ENCODE results near the gene ZNF318.

Gene ZNF318

DNA sequence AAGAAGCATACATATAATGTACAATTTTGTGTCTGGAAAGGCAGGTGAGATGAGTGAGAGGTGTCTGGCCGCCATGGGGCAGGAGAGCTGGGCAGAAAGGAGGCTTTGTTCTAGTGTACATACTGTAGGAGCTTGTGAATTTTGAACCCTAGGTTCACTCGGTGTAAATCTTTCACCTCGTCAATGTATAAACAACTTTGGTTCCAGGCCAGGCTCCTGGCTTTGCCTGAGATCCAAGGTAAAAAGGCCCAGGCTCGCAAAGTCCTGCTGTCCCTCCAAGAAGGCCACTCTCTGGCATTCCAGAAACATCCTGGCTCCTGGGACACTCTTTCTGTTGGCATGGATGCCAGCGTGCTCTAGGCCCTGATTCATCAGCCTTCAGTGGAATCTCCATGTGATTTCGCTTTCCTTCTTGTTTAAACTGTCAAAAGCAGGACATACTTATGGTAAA is 78.5 kb downstream of the ZNF318 start:
- Histone ChIP-seq H3K4me3 (ENCODE audit: insufficient read depth, low read length, poor library complexity, severe bottlenecking) (no peak overlapping the region), H3K9me3 (ENCODE audit: insufficient read depth, low read length) (no peaks in the 10 kb centered on the region), H3K79me2 (ENCODE audit: insufficient read depth, low read length) (no peaks in the 10 kb centered on the region), H3K4me2 (ENCODE audit: low read depth, low read length, poor library complexity, severe bottlenecking) (no peak overlapping the region), H3K27me3 (ENCODE audit: low read length) (no peaks in the 10 kb centered on the region), H3F3A (ENCODE audit: insufficient read depth) (no peaks in the 10 kb centered on the region), H3K27ac (ENCODE audit: low read depth, low read length) (no peak overlapping the region), H3K36me3 (ENCODE audit: low read length) (no peaks in the 10 kb centered on the region), H4K20me1 (ENCODE audit: low read depth, low read length) (no peaks in the 10 kb centered on the region), H2AFZ (ENCODE audit: low read depth, low read length, severe bottlenecking) (no peak overlapping the region), H3K9me2 (replicated peaks; ENCODE audit: insufficient read depth, low read length) (no peaks in the 10 kb centered on the region), H3K9ac (ENCODE audit: low read length) (no peak overlapping the region)
- TF ChIP-seq EZH2phosphoT487 (conservative IDR thresholded peaks at IDR 0.05; ENCODE audit: low read length) = no peak
- TF ChIP-seq, protein P1, sequence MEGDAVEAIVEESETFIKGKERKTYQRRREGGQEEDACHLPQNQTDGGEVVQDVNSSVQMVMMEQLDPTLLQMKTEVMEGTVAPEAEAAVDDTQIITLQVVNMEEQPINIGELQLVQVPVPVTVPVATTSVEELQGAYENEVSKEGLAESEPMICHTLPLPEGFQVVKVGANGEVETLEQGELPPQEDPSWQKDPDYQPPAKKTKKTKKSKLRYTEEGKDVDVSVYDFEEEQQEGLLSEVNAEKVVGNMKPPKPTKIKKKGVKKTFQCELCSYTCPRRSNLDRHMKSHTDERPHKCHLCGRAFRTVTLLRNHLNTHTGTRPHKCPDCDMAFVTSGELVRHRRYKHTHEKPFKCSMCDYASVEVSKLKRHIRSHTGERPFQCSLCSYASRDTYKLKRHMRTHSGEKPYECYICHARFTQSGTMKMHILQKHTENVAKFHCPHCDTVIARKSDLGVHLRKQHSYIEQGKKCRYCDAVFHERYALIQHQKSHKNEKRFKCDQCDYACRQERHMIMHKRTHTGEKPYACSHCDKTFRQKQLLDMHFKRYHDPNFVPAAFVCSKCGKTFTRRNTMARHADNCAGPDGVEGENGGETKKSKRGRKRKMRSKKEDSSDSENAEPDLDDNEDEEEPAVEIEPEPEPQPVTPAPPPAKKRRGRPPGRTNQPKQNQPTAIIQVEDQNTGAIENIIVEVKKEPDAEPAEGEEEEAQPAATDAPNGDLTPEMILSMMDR (IDR thresholded peaks at IDR 0.05; ENCODE audit: insufficient read depth, low read length, poor library complexity, severe bottlenecking) = no peak

- no peaks in the 10 kb centered on the region for H4K20me1 ChIP-seq (ENCODE audit: low read depth, low read length)
Measured at GRCh38 chr6:43290339-43290904, 79.0 kb downstream of the ZNF318 start.

DNA sequence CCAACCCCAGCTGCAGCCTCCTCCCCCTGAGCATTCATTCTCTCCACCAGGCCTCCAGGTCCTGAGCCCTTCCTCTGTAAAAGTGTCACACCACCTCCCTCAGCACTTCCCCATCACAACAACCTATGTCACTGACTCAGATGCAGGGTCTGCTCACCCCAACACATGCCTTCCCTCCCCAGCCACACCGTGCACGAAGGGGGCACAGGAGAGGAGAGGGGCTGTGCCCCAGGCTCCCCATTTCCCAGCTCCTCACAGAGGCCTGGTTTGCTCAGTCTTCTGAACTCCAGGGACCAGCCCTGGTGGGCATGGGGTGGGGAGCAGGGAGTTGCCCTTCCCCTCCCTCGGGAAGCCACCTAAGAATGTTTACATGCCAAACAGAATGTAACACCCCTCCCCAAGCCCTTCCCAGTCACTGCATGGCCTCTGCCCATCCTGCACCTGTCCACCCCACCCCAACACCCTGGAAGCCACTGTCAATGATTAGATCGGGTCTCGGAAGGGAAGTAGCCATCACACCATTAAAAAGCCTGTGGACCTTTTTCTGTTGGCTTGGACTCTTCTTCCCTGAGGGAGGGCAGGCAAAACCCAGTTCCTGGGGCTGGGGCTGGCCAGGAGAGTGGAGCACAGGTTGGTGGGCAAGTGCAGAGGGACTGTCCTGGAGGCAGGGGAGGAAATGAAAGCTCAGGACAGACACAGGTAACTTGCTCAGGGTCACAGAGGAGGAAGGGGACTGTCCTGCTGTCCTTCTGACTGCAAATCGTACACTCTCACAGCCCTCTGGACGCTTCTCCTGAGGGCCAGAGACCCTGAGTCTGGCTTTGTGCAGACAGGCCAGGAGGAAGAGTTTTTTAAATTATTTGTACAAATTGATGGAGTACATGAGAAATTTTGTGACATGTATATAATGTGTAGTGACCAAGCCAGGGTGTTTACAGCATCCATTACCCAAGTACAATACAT is 81.4 kb downstream of the ZNF318 start:
- Histone ChIP-seq H3K9me3 (ENCODE audit: insufficient read depth, low read length) (no peaks in the 10 kb centered on the region), H3K9me2 (replicated peaks; ENCODE audit: insufficient read depth, low read length) (no peaks in the 10 kb centered on the region), H3K4me3 (ENCODE audit: insufficient read depth, low read length, poor library complexity, severe bottlenecking) (no peak overlapping the region), H3K27me3 (ENCODE audit: low read length) (no peaks in the 10 kb centered on the region), H3K79me2 (ENCODE audit: insufficient read depth, low read length) (no peaks in the 10 kb centered on the region), H4K20me1 (ENCODE audit: low read depth, low read length) (no peaks in the 10 kb centered on the region), H3K36me3 (ENCODE audit: low read length) (no peaks in the 10 kb centered on the region), H3K9ac (ENCODE audit: low read length) (no peak overlapping the region), H3K27ac (ENCODE audit: low read depth, low read length) (no peak overlapping the region), H3K4me2 (ENCODE audit: low read depth, low read length, poor library complexity, severe bottlenecking) (no peak overlapping the region), H3F3A (ENCODE audit: insufficient read depth) (no peaks in the 10 kb centered on the region), H2AFZ (ENCODE audit: low read depth, low read length, severe bottlenecking) (no peak overlapping the region)
- TF ChIP-seq, protein P1 (IDR thresholded peaks at IDR 0.05; ENCODE audit: insufficient read depth, low read length, poor library complexity, severe bottlenecking) = no peak
- TF ChIP-seq EZH2phosphoT487 (conservative IDR thresholded peaks at IDR 0.05; ENCODE audit: low read length) = no peak

More at GRCh38 chr6:43290339-43290904, 79.0 kb downstream of the ZNF318 start:
- Histone ChIP-seq H3K36me3 (ENCODE audit: low read length) (no peaks in the 10 kb centered on the region), H3K9me3 (ENCODE audit: insufficient read depth, low read length) (no peaks in the 10 kb centered on the region), H3K79me2 (ENCODE audit: insufficient read depth, low read length) (no peaks in the 10 kb centered on the region), H3K9ac (ENCODE audit: low read length) (no peak overlapping the region), H3K9me2 (replicated peaks; ENCODE audit: insufficient read depth, low read length) (no peaks in the 10 kb centered on the region), H3K27me3 (ENCODE audit: low read length) (no peaks in the 10 kb centered on the region), H3K27ac (ENCODE audit: low read depth, low read length) (no peak overlapping the region), H3F3A (ENCODE audit: insufficient read depth) (no peaks in the 10 kb centered on the region), H2AFZ (ENCODE audit: low read depth, low read length, severe bottlenecking) (no peak overlapping the region), H3K4me3 (ENCODE audit: insufficient read depth, low read length, poor library complexity, severe bottlenecking) (no peak overlapping the region), H3K4me2 (ENCODE audit: low read depth, low read length, poor library complexity, severe bottlenecking) (no peak overlapping the region)
- TF ChIP-seq EZH2phosphoT487 (conservative IDR thresholded peaks at IDR 0.05; ENCODE audit: low read length) = no peak
- TF ChIP-seq, protein P1 (IDR thresholded peaks at IDR 0.05; ENCODE audit: insufficient read depth, low read length, poor library complexity, severe bottlenecking) = no peak
